GM21360 (cell line): ENCODE measurements around the gene YY1AP1.
"Not testable (repeated sequence)": the region's sequence is repeated elsewhere in the genome, so short reads cannot be mapped to it uniquely, and the experiment has no call there.

Source experiments
- ATAC-seq: cut with Tn5 transposase; IDR thresholded peaks from one replicate; pipeline ENCODE4 v1.9.1; 2021; ENCODE audit warnings: mild to moderate bottlenecking, moderate library complexity; ENCODE audit not compliant: unreplicated experiment

The YY1AP1 gene

GRCh38 chr1:155688324-155689080 lies at the start of gene YY1AP1:
TSS of gene YY1AP1 (minus strand) at chr1:155688774. CDS start at chr1:155680436, 8,338 bp downstream.
- ATAC-seq: peak; percentile 66

GRCh38 chr1:155729031-155729898 lies 40.7 kb upstream of the YY1AP1 start:
- ATAC-seq: no peak

- no peak for ATAC-seq
These were observed 36.6 kb upstream of the YY1AP1 start for GRCh38 chr1:155725142-155725541.

- ATAC-seq: no peak
These were observed 31.1 kb upstream of the YY1AP1 start for GRCh38 chr1:155719703-155720102.

GRCh38 chr1:155718524-155719115 lies 30.0 kb upstream of the YY1AP1 start:
- not testable (repeated sequence) for ATAC-seq

- peak; percentile 46 for ATAC-seq
These were observed 28.5 kb upstream of the YY1AP1 start for GRCh38 chr1:155717041-155717440.

- ATAC-seq: no peak
These were observed 27.2 kb upstream of the YY1AP1 start for GRCh38 chr1:155715777-155716176.

GRCh38 chr1:155715056-155715455 lies 26.5 kb upstream of the YY1AP1 start:
- ATAC-seq: not testable (repeated sequence)

GRCh38 chr1:155713075-155713474 lies 24.5 kb upstream of the YY1AP1 start:
- ATAC-seq: no peak

- not testable (repeated sequence) for ATAC-seq
These were observed 24.1 kb upstream of the YY1AP1 start for GRCh38 chr1:155712636-155713035.

- not testable (repeated sequence) for ATAC-seq
These were observed 22.9 kb upstream of the YY1AP1 start for GRCh38 chr1:155711457-155711856.

GRCh38 chr1:155709391-155709790 lies 20.8 kb upstream of the YY1AP1 start:
- ATAC-seq: no peak

GRCh38 chr1:155706139-155706538 lies 17.6 kb upstream of the YY1AP1 start:
- no peak for ATAC-seq

- ATAC-seq: not testable (repeated sequence)
These were observed 15.8 kb upstream of the YY1AP1 start for GRCh38 chr1:155704414-155704813.

- no peak for ATAC-seq
These were observed 14.6 kb upstream of the YY1AP1 start for GRCh38 chr1:155703216-155703615.

- ATAC-seq: not testable (repeated sequence)
These were observed 13.1 kb upstream of the YY1AP1 start for GRCh38 chr1:155701675-155702074.

GRCh38 chr1:155699062-155699461 lies 10.5 kb upstream of the YY1AP1 start:
- not testable (repeated sequence) for ATAC-seq

- no peak for ATAC-seq
These were observed 9.9 kb upstream of the YY1AP1 start for GRCh38 chr1:155698382-155699038.

GRCh38 chr1:155697616-155698015 lies 9.0 kb upstream of the YY1AP1 start:
- not testable (repeated sequence) for ATAC-seq

GRCh38 chr1:155697046-155697445 lies 8.5 kb upstream of the YY1AP1 start:
- no peak for ATAC-seq

- no peak for ATAC-seq
These were observed 8.0 kb upstream of the YY1AP1 start for GRCh38 chr1:155696524-155696923.
